Hematopoietic multipotent progenitor cell treated with erythropoietin and hydrocortisone succinate and interleukin-3 and kit ligand, for 6 days (in vitro differentiated cells): ENCODE measurements around the gene CREB3L2.
"Not testable (repeated sequence)": the region's sequence is repeated elsewhere in the genome, so short reads cannot be mapped to it uniquely, and the experiment has no call there.

Experiments
- DNase-seq: peaks from one replicate; pipeline ENCODE4 v3.0.0-alpha.2; 2015

Gene CREB3L2

GRCh38 chr7:137867289-137867688 lies 134.6 kb downstream of the CREB3L2 start:
- DNase-seq, result no peak

- no peak for DNase-seq
Observed at GRCh38 chr7:137865764-137866163, 136.1 kb downstream of the CREB3L2 start.

- no peak for DNase-seq
Observed at GRCh38 chr7:137862964-137863363, 138.9 kb downstream of the CREB3L2 start.

DNA sequence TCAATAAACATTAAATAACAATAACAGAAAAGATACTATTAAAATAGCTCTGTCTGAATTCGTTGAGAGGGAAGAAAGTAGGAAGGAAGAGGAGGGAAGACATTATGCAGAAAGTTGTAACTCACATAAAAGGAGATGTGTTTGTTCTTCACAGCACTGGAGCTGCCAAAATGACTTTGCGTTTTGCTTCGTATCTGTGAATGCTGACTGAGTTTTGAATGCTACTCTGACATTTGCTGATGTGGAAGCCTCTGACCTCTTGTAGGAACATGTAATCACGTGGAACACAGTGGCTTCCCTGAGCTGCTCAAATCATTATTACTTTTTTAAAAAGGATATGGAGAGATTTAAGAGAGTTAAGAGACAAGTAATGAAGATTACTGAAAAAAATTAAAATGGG lies 139.5 kb downstream of the CREB3L2 start:
- DNase-seq, result no peak

- no peak for DNase-seq
Observed at GRCh38 chr7:137860542-137860941, 141.3 kb downstream of the CREB3L2 start.

DNA sequence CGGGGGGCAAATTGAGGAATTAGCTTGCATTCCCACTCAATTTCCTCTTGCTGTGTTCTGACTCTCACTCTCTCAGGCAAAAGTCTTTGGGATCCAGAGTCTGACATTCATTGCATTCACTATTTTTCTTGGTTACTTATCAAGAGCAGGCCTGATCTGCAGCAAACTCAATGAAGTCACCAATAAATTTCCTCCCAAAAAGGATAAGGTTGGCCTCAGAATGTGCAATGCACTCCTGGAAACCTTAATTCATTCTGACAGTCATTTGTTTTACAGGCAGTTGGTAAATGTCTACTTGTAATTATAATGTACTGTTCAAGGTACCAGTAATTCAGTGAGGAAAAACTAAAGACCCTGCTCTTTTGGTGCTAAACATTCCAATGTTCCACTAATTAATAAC lies 148.8 kb downstream of the CREB3L2 start:
- DNase-seq, result no peak

- no peak for DNase-seq
Observed at GRCh38 chr7:137852108-137852507, 149.8 kb downstream of the CREB3L2 start.

DNA sequence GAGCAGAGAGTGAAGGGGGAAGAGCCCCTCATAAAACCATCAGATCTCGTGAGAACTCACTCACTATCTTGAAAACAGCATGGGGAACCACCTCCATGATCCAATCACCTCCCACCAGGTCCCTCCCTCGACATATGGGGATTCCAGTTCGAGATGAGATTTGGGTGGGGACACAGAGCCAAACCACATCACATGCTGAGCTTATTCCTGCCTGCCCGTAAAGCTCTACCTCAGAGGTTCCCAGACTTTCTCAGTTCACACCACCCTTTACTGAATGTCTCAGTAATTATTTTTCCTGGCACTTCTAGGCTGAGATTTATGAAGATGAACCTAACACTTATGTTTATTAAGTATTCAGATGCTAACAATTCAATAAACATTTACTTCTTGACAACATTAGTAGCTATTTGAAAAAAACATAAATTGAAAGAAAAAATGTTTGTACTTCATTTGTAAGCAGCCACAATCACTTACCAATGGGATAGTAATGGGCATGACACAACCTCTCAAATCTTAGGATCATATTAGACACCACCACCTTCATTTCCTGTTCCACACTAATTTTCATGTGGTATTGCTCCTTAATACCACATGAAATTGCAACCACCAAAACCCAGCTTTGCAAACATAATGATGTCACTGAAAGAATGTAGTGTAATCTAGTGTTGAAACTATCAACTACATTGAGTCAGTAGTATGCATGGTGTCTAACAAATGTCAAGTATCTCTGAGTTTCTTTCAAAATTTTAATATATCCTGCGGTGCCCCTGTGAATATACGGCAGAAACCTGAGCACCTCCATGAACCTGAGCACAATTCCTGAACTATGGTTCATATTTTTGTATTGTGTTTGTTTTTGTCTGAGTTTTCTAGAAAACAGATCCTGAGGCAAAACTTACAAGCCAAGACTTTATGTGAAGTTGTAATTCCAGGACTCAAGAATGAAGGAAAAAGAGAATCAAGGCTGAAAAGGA lies 150.6 kb downstream of the CREB3L2 start:
- DNase-seq, result no peak

GRCh38 chr7:137850571-137850970 lies 151.3 kb downstream of the CREB3L2 start:
- DNase-seq, result no peak

DNA sequence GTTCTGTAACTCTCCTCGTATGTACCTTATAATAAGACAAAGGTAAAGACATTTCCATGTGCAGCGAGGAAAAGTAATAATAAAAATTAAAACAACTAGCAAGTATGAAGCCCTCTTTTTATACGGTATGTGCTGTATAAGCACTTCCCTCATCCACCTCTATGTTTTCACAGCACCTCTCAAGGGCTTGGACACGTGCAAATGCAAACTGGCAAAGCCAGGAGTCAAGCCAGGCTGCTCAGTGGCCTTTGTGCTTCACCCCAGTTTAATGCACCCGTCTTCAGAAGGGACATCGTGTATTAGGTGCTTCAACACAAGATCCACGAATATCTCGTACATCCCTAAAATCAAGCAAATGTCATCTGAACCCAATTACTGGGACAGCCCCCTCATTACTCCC lies 153.8 kb downstream of the CREB3L2 start:
- DNase-seq, result no peak

DNA sequence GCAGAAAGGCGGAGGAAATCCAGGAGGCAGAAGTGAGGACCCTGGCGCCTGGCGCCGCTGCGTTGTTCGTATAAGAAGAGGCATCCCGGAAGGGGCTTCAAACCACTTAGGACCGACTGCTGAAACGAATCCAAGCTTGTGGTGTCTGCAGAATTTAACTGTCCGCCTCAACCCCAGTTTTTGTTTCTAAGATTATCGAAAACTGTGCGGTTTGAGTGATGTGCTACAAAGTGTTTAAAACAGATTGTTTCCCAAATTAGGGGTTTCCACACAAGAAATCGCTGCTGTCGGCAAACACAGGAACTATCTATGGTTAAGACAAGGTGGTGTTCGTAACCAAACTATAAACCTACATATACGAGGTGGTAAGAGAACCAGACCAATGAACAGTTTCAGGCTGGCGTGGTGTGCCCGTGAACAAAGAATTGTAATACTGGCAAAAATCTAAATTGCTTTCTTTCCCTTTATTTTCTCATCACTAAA lies 154.3 kb downstream of the CREB3L2 start:
- peak; percentile 10 for DNase-seq

DNA sequence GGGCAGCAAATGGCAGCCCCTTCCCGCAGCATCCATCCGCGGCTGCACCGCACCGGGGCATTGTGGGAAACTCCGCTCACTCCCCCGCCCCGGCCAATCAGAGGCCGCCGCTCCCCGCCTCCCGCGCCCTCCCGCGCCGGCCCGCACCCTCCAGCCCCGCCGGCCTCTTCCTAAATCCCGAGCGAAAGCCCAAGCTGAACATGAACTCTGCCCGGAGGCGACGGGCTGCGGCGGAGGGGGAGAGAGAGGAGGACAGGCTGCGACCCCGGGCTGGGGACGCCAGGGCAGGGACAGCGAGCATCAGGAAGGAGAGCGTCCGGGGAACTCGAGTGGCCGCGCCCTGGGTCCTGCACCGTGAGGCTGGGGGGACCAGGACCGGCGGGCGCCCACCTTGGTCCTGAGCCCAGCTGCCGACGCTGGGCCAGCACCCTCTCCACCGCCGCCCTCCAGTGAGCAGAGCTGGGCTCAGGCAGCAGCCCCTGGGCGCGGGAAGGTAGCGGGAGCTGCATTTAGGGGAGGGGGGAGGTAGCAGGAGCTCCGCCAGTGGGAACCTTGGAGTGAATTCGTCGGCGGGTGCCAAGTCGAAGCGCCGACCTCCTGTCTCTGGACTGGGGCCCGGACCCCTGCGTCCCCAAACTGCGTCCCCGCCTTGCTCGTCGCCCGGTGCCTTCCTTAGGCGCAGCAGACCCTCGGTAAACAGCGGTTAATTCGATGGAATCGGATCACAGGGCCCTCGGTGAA lies 154.9 kb downstream of the CREB3L2 start, which contains the start of gene DGKI:
Gene DGKI (minus strand): TSS at position 148 of the 741 bp plus-strand sequence.
- no peak for DNase-seq

DNA sequence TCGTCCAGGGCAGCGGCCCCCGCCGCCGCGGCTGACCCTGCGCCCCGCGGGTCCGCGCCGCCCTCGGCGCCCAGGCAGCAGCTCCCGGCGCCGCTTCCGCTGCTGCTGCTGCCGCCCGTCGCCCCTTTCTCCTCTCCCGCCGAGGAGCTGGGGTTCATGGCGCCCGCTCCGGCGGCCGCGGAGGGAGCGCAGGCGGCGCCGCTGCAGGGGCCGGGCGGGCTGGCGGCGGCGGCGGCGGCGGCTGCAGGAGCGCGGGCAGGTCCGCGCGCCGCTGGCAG lies 155.4 kb downstream of the CREB3L2 start:
- peak; percentile 7 for DNase-seq

- DNase-seq, result no peak
Observed at GRCh38 chr7:137844677-137845425, 157.0 kb downstream of the CREB3L2 start.

GRCh38 chr7:137839903-137840779 lies 161.7 kb downstream of the CREB3L2 start:
- no peak for DNase-seq

- no peak for DNase-seq
Observed at GRCh38 chr7:137838706-137839315, 163.1 kb downstream of the CREB3L2 start.

DNA sequence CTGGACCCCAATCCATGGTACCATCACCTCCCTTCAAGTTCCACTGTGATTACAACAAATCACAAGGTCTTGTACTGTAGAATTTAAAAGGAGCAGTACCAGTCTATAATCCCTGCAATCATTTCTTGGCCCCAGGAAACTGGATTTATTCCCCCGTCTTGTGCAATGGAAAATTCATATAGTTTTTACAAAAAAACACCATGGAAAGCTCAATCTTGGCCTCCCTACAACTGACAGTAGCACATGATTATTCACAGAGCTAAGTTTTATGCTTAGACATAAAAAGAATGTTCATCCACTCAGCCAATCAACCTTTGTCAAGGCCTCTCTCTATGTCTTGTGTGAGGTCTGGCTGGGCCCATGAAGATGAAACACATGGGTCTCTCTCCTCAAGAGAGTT lies 165.3 kb downstream of the CREB3L2 start:
- DNase-seq, result no peak

GRCh38 chr7:137836113-137836509 lies 165.8 kb downstream of the CREB3L2 start:
- no peak for DNase-seq

GRCh38 chr7:137835486-137836112 lies 166.3 kb downstream of the CREB3L2 start:
- DNase-seq, result no peak

DNA sequence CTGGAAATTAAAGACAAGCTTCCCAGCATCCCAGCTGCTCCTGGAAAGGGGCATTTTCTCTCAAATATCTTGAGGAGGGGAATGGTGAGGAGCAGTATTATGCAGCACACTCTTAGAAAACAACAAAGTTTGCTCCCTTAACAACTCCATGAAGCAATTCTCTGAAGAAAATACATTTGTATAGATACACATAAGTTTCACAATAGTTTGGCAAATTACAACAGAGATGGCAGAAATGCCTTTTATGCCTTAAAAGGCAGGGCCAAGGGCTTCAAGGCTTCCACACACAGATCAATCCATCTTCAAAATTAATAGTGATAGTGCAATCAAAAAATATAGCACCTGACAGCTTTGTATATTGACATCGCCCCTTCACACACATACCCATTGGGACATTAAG lies 167.3 kb downstream of the CREB3L2 start:
- no peak for DNase-seq

DNA sequence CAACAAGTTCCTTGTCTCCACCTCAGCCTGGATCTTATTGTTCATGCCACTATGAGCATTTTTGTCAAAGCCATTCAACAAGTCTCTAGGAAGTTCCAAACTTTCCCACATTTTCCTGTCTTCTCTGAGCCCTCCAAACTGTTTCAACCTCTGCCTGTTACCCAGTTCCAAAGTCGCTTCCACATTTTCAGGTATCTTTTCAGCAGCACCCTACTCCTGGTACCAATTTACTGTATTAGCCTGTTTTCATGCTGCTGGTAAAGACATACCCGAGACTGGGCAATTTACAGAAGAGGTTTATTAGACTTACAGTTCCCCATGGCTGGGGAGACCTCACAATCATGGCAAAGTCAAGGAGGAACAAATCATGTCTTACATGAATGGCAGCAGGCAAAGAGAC lies 168.9 kb downstream of the CREB3L2 start:
- not testable (repeated sequence) for DNase-seq
